Smooth muscle cell (in vitro differentiated cells): ENCODE measurements around the gene PGM1. TPM values are rescaled to one million over a fixed set of nuclear protein-coding genes. Genes with fewer than 3 reads are reported as not detected.

Source experiments
- DNase-seq: peaks from one replicate; lab custom pipeline; 2025; ENCODE audit not compliant: unreplicated experiment; lab: John Stamatoyannopoulos, UW
- H2AFZ ChIP-seq: fragments of 200-600 bp; sonication (generic); 2 replicates; pipeline ENCODE4 v1.6.0; 2016; ENCODE audit warnings: antibody characterized with exemption, low read depth, mild to moderate bottlenecking
- H3F3A ChIP-seq: fragments of 200-600 bp; sonication (generic); 2 replicates; pipeline ENCODE4 v1.6.0; 2017; ENCODE audit warnings: antibody characterized with exemption, low read depth
- H3K27ac ChIP-seq: fragments of 200-600 bp; sonication (generic); 2 replicates; pipeline ENCODE4 v1.5.1; 2016; ENCODE audit warnings: low read depth, mild to moderate bottlenecking
- H3K27me3 ChIP-seq: fragments of 200-600 bp; sonication (generic); 2 replicates; pipeline ENCODE4 v1.6.1; 2016; ENCODE audit warnings: low read depth, mild to moderate bottlenecking
- H3K36me3 ChIP-seq: fragments of 200-600 bp; sonication (generic); 2 replicates; pipeline ENCODE4 v1.5.1; 2016; ENCODE audit warnings: low read depth
- H3K4me1 ChIP-seq: fragments of 200-600 bp; sonication (generic); 2 replicates; pipeline ENCODE4 v1.5.1; 2016; ENCODE audit warnings: low read depth
- H3K4me2 ChIP-seq: fragments of 200-600 bp; sonication (generic); 2 replicates; pipeline ENCODE4 v1.6.0; 2016; ENCODE audit warnings: mild to moderate bottlenecking
- H3K4me3 ChIP-seq: fragments of 200-600 bp; sonication (generic); 2 replicates; pipeline ENCODE4 v1.5.1; 2016; ENCODE audit warnings: mild to moderate bottlenecking
- H3K79me2 ChIP-seq: fragments of 200-600 bp; sonication (generic); 2 replicates; pipeline ENCODE4 v1.6.0; 2016; ENCODE audit warnings: low read depth, mild to moderate bottlenecking
- H3K9ac ChIP-seq: fragments of 200-600 bp; sonication (generic); 2 replicates; pipeline ENCODE4 v1.6.0; 2016; ENCODE audit warnings: low read depth
- H3K9me3 ChIP-seq: fragments of 200-600 bp; sonication (generic); replicated peaks from 2 replicates; pipeline ENCODE4 v1.5.1; 2016; ENCODE audit warnings: low read depth
- H4K20me1 ChIP-seq: fragments of 200-600 bp; sonication (generic); 2 replicates; pipeline ENCODE4 v1.6.0; 2016; ENCODE audit warnings: low read depth
- WGBS: methylation state at CpG from one replicate; pipeline ENCODE4 v1.1.7; 2016; ENCODE audit warnings: low lambda C conversion rate; 5-methylcytosine and 5-hydroxymethylcytosine counted together
- polyA plus RNA-seq: library from polyadenylated mRNA; unstranded; fragments of >200 nt; fragmentation: Nextera tagmentation; extraction: Ambion mirVana; gene quantifications from 2 replicates; pipeline ENCODE4 v1.2.1, GENCODE V29; 2016
- total RNA-seq: library from RNA; depleted of rRNA; stranded (reverse); fragments of >200 nt; gene quantifications from 2 replicates; pipeline ENCODE4 v1.2.3, GENCODE V29; 2014
- TF ChIP-seq, protein P1 (sequence below): fragments of 200-600 bp; sonication (generic); IDR thresholded peaks from 2 replicates; pipeline ENCODE4 v1.5.1; 2017; ENCODE audit warnings: borderline replicate concordance, mild to moderate bottlenecking, antibody characterized with exemption; ENCODE audit not compliant: insufficient read depth, poor library complexity, severe bottlenecking

Gene PGM1
- total RNA-seq (72.7 and 75.3 TPM in 2 replicates), polyA plus RNA-seq (82.6 and 87.6 TPM in 2 replicates)

DNA sequence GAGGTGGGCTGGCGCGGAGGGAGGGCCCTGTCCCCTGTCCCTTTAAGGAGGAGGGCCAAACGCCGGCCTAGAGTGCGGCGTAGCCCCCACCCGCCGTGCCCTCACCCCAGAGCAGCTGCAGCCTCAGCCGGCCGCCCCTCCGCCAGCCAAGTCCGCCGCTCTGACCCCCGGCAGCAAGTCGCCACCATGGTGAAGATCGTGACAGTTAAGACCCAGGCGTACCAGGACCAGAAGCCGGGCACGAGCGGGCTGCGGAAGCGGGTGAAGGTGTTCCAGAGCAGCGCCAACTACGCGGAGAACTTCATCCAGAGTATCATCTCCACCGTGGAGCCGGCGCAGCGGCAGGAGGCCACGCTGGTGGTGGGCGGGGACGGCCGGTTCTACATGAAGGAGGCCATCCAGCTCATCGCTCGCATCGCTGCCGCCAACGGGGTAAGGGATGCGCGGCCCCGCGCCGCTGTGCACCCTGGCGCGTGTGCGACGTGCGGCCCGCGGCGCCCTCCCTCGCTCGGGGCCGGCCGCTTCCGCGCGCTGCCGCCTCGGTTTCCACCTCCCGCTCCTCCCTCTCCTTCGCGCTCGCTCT, at the start of gene PGM1:
TSS of gene PGM1 (plus strand) at position 109 of the 583 bp plus-strand sequence. CDS start at position 187, 78 bp downstream.
- TF ChIP-seq, protein P1, sequence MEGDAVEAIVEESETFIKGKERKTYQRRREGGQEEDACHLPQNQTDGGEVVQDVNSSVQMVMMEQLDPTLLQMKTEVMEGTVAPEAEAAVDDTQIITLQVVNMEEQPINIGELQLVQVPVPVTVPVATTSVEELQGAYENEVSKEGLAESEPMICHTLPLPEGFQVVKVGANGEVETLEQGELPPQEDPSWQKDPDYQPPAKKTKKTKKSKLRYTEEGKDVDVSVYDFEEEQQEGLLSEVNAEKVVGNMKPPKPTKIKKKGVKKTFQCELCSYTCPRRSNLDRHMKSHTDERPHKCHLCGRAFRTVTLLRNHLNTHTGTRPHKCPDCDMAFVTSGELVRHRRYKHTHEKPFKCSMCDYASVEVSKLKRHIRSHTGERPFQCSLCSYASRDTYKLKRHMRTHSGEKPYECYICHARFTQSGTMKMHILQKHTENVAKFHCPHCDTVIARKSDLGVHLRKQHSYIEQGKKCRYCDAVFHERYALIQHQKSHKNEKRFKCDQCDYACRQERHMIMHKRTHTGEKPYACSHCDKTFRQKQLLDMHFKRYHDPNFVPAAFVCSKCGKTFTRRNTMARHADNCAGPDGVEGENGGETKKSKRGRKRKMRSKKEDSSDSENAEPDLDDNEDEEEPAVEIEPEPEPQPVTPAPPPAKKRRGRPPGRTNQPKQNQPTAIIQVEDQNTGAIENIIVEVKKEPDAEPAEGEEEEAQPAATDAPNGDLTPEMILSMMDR: no peak
- peak within 1 kb of the TSS; percentile 50 for H3K27ac ChIP-seq
- H3K4me1 ChIP-seq: no peaks in the 10 kb centered on the region

DNA sequence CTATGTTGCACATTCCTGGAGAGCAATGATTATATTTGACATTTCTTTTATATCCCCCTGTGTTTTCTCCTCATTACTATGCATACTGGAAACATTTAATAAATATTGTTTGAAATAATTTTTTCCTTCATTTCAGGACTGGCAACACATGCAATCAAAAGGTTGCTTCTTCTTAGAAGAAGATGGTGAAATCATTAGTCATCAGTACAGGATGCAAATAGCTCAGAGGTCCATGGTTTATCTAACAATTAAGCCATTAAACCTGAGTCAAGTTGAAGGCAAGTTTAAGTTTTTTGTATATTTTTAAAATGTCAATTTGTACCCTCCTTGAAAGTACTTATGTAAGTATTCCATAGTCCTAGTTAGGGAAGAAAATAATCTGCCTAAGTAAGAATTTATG, 47.4 kb upstream of the PGM1 start:
- H3K4me1 ChIP-seq: no peaks in the 10 kb centered on the region
- no peak overlapping the region for H3K4me2 ChIP-seq
- TF ChIP-seq, protein P1: no peak
- H3K79me2 ChIP-seq: no peaks in the 10 kb centered on the region
- H3K36me3 ChIP-seq: peaks cover 4% of the 10 kb centered on the region
- DNase-seq: no peak
- H4K20me1 ChIP-seq: no peaks in the 10 kb centered on the region
- H3K9ac ChIP-seq: no peak overlapping the region
- H3K27me3 ChIP-seq: no peaks in the 10 kb centered on the region
- H3F3A ChIP-seq: no peaks in the 10 kb centered on the region
- no peaks in the 10 kb centered on the region for H3K9me3 ChIP-seq
- no peak overlapping the region for H3K27ac ChIP-seq
- no peak overlapping the region for H3K4me3 ChIP-seq
- no peak overlapping the region for H2AFZ ChIP-seq

More for the DNA sequence above, at the start of gene PGM1:
- H3K36me3 ChIP-seq: no peaks in the 10 kb centered on the region
- peak; percentile 55 for DNase-seq
- no peaks in the 10 kb centered on the region for H3K27me3 ChIP-seq
- peaks cover 20% of the 10 kb centered on the region for H4K20me1 ChIP-seq
- under 1% methylated on average over 52 of the region's 64 CpGs for WGBS
- peak within 1 kb of the TSS; percentile 92 for H3K4me2 ChIP-seq
- H3K9me3 ChIP-seq: no peaks in the 10 kb centered on the region
- H3K79me2 ChIP-seq: peaks cover 19% of the 10 kb centered on the region
- H3K4me3 ChIP-seq: peak within 1 kb of the TSS; percentile 97
- no peaks in the 10 kb centered on the region for H3F3A ChIP-seq
- H2AFZ ChIP-seq: peak within 1 kb of the TSS; percentile 100
- H3K9ac ChIP-seq: peak within 1 kb of the TSS; percentile 63

DNA sequence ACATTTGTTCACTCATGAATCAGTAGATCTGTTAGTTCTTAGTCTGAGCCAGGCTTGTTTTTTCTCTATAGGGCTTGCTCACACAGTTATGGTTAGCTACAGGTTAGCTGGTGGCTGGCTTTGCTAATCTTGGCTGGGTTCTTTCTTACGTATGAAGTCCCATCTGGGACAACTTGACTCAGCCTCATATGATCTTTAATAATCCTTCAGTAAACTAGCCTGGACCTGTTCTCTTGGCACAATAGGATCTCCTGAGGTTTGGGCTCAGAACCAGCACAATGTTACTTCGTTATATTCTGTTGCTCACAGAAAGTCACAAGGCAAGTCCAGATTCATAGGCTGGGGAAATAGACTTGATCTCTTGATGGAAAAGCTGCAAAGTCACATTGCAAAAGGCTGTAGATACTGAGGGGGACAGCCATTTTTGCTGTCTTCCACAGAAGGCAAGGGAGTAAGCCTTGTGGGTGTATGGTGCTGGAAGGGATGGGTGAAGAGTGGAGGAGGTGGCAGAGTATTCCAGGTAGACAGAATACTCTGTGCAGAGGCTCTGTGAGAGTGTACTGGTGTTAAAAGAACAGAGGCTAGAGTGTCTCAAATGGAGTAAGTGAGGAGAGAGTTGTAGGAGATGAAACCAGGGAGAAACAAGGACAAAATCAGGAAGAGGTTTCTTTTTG, 45.5 kb upstream of the PGM1 start:
- Histone ChIP-seq H3K27ac (no peak overlapping the region), H2AFZ (no peak overlapping the region), H3K9ac (no peak overlapping the region)

More for the DNA sequence above, 45.5 kb upstream of the PGM1 start:
- no peaks in the 10 kb centered on the region for H3K27me3 ChIP-seq
- H3K4me1 ChIP-seq: no peaks in the 10 kb centered on the region
- H3K4me2 ChIP-seq: no peak overlapping the region
- TF ChIP-seq, protein P1: no peak
- H4K20me1 ChIP-seq: no peaks in the 10 kb centered on the region
- H3K4me3 ChIP-seq: no peak overlapping the region
- peaks cover 4% of the 10 kb centered on the region for H3K36me3 ChIP-seq
- 98% methylated on average over 2 of the region's 2 CpGs for WGBS
- no peaks in the 10 kb centered on the region for H3K9me3 ChIP-seq
- H3F3A ChIP-seq: no peaks in the 10 kb centered on the region
- no peaks in the 10 kb centered on the region for H3K79me2 ChIP-seq
- DNase-seq: no peak
